ENCODE data around the gene C3orf18. TPM values are rescaled to one million over a fixed set of nuclear protein-coding genes. Genes with fewer than 3 reads are reported as not detected.

Gene C3orf18
- total RNA-seq, 2 donors from 2014 or later = 7.5 to 11.0 TPM

GRCh38 chr3:50580683-50581458 is 13.3 kb upstream of the C3orf18 start:
- no peaks in the 10 kb centered on the region for H3K27me3 ChIP-seq (replicated peaks; ENCODE audit: insufficient read depth)
- no peak for DNase-seq (ENCODE audit: low spot score)
- no peaks in the 10 kb centered on the region for H3K4me1 ChIP-seq (replicated peaks)
- no peak overlapping the region for H3K27ac ChIP-seq
- TF ChIP-seq POLR2AphosphoS5 (IDR thresholded peaks at IDR 0.05) (no peak), CTCF (IDR thresholded peaks at IDR 0.05) (no peak), POLR2A (IDR thresholded peaks at IDR 0.05) (no peak)
- no peak overlapping the region for H3K4me3 ChIP-seq
- H3K9me3 ChIP-seq = no peaks in the 10 kb centered on the region
- no peaks in the 10 kb centered on the region for H3K36me3 ChIP-seq
- intact Hi-C loops (cut with DNase I) = no loop called here
- WGBS = 85% methylated on average over 7 of the region's 9 CpGs

- Histone ChIP-seq H3K27ac (no peak overlapping the region), H3K4me3 (no peak overlapping the region), H3K9me3 (no peaks in the 10 kb centered on the region), H3K36me3 (no peaks in the 10 kb centered on the region), H3K27me3 (replicated peaks; ENCODE audit: insufficient read depth) (no peaks in the 10 kb centered on the region), H3K4me1 (replicated peaks) (no peaks in the 10 kb centered on the region)
- no peak for DNase-seq (ENCODE audit: low spot score)
- intact Hi-C loops (cut with DNase I) = no loop called here
- 98% methylated on average over 2 of the region's 2 CpGs for WGBS
- no peak for TF ChIP-seq POLR2AphosphoS5 (IDR thresholded peaks at IDR 0.05)
- TF ChIP-seq POLR2A (IDR thresholded peaks at IDR 0.05) = no peak
These were observed 9.8 kb upstream of the C3orf18 start for GRCh38 chr3:50577348-50577747.

GRCh38 chr3:50575372-50575771 is 7.8 kb upstream of the C3orf18 start:
- Histone ChIP-seq H3K27me3 (replicated peaks; ENCODE audit: insufficient read depth) (no peaks in the 10 kb centered on the region), H3K4me1 (replicated peaks) (no peaks in the 10 kb centered on the region), H3K36me3 (no peaks in the 10 kb centered on the region), H3K4me3 (no peak overlapping the region), H3K27ac (no peak overlapping the region), H3K9me3 (no peaks in the 10 kb centered on the region)
- intact Hi-C loops (cut with DNase I) = no loop called here
- 92% methylated on average over 6 of the region's 6 CpGs for WGBS
- TF ChIP-seq CTCF (IDR thresholded peaks at IDR 0.05) (no peak), POLR2A (IDR thresholded peaks at IDR 0.05) (no peak), POLR2AphosphoS5 (IDR thresholded peaks at IDR 0.05) (no peak)
- DNase-seq (ENCODE audit: low spot score) = no peak

GRCh38 chr3:50574444-50574831 is 6.9 kb upstream of the C3orf18 start:
- Histone ChIP-seq H3K4me1 (replicated peaks) (no peaks in the 10 kb centered on the region), H3K36me3 (no peaks in the 10 kb centered on the region), H3K27me3 (replicated peaks; ENCODE audit: insufficient read depth) (no peaks in the 10 kb centered on the region), H3K9me3 (no peaks in the 10 kb centered on the region), H3K27ac (no peak overlapping the region), H3K4me3 (no peak overlapping the region)
- DNase-seq (ENCODE audit: low spot score) = no peak
- 88% methylated on average over 1 of the region's 1 CpG for WGBS
- TF ChIP-seq POLR2AphosphoS5 (IDR thresholded peaks at IDR 0.05) = no peak
- no peak for TF ChIP-seq CTCF (IDR thresholded peaks at IDR 0.05)
- TF ChIP-seq POLR2A (IDR thresholded peaks at IDR 0.05) = no peak
- intact Hi-C loops (cut with DNase I) = no loop called here

GRCh38 chr3:50573566-50574443 is 6.3 kb upstream of the C3orf18 start:
- Histone ChIP-seq H3K9me3 (no peaks in the 10 kb centered on the region), H3K36me3 (no peaks in the 10 kb centered on the region), H3K4me1 (replicated peaks) (no peaks in the 10 kb centered on the region), H3K27ac (no peak overlapping the region), H3K27me3 (replicated peaks; ENCODE audit: insufficient read depth) (no peaks in the 10 kb centered on the region), H3K4me3 (no peak overlapping the region)
- DNase-seq (ENCODE audit: low spot score) = no peak
- intact Hi-C loops (cut with DNase I) = no loop called here
- 75% methylated on average over 8 of the region's 8 CpGs for WGBS
- no peak for TF ChIP-seq POLR2AphosphoS5 (IDR thresholded peaks at IDR 0.05)
- no peak for TF ChIP-seq POLR2A (IDR thresholded peaks at IDR 0.05)
- TF ChIP-seq CTCF (IDR thresholded peaks at IDR 0.05) = no peak
